K562 (cell line): Measurements from ENCODE around the gene HCN4. TPM values are rescaled to one million over a fixed set of nuclear protein-coding genes. Genes with fewer than 3 reads are reported as not detected.

Experiments used
- ATAC-seq: fragments of 200-7000 bp; cut with Tn5 transposase; 3 replicates; pipeline ENCODE4 v1.9.1; 2020; ENCODE audit warnings: moderate library complexity
- BruUV-seq: library from RNA; stranded (reverse); fragments of 400-500 nt; replicated peaks from 2 replicates; lab custom pipeline; 2021; lab: Mats Ljungman, UMichigan
- CTCF ChIA-PET: fragments of 300-600 bp; formaldehyde crosslinking; extraction: SDS; loops from one replicate; lab custom pipeline; 2021; ENCODE audit warnings: low intra/inter-chr PET ratio; lab: Yijun Ruan, JAX
- POLR2A ChIA-PET: fragments of 300-600, 350-650 bp; sonication (Branson Sonifier 250); formaldehyde crosslinking; extraction: SDS; loops from one replicate; lab custom pipeline; 2021; ENCODE audit warnings: antibody characterized with exemption, inconsistent platforms; lab: Yijun Ruan, JAX
- DNase-seq, 4 experiments: peaks; one replicate each; pipeline versions ENCODE4 v3.0.0 to v3.0.0-alpha.2; 2011 to 2018; ENCODE audit warnings: low spot score in 3 of 4, mixed read lengths in 3 of 4; ENCODE audit errors: extremely low read depth in 1 of 4
- FAIRE-seq: peaks from 2 replicates; lab custom pipeline; 2011; peaks lifted over from hg19 to GRCh38; lab: Jason Lieb, UNC
- H2AFZ ChIP-seq: 2 replicates; pipeline ENCODE4 v1.6.0; 2011; ENCODE audit warnings: low read depth, low read length, control low read depth, inconsistent platforms
- H3K27ac ChIP-seq: fragments of 200-600 bp; 3 replicates; pipeline ENCODE4 v1.8.0; 2011; ENCODE audit warnings: low read depth, mild to moderate bottlenecking, control low read depth, inconsistent platforms, low read length, moderate library complexity, mixed read lengths; ENCODE audit errors: extremely low read depth
- H3K27me3 ChIP-seq, 2 experiments: fragments of 300-600 bp in 1 of 2; 2 replicates in 1 of 2; 3 replicates in 1 of 2; pipeline versions ENCODE4 v1.6.0 to v1.8.0; 2011; ENCODE audit warnings: inconsistent platforms in 2 of 2, low read length in 2 of 2, mild to moderate bottlenecking in 1 of 2, mixed read lengths in 1 of 2, moderate library complexity in 1 of 2; ENCODE audit not compliant: control insufficient read depth in 2 of 2, insufficient read depth in 2 of 2
- H3K36me3 ChIP-seq: fragments of 300-600 bp; 3 replicates; pipeline ENCODE4 v1.8.0; 2011; ENCODE audit warnings: mild to moderate bottlenecking, low read length, inconsistent platforms; ENCODE audit not compliant: control insufficient read depth, insufficient read depth
- H3K4me1 ChIP-seq, 2 experiments: fragments of 200-600 bp in 1 of 2; replicated peaks in 1 of 2; 2 replicates in 1 of 2; 3 replicates in 1 of 2; pipeline versions ENCODE4 v1.5.1 to v1.8.0; 2011; ENCODE audit warnings: inconsistent platforms in 2 of 2, low read length in 2 of 2, mild to moderate bottlenecking in 1 of 2, mixed read lengths in 1 of 2, moderate library complexity in 1 of 2; ENCODE audit not compliant: control insufficient read depth in 2 of 2, insufficient read depth in 2 of 2
- H3K4me2 ChIP-seq: 2 replicates; pipeline ENCODE4 v1.6.1; 2011; ENCODE audit warnings: low read length, control low read depth, inconsistent platforms, mixed read lengths; ENCODE audit not compliant: insufficient read depth
- H3K4me3 ChIP-seq: fragments of 200-600 bp; sonication (generic), shearing (Covaris generic); 2 replicates; pipeline ENCODE4 v1.5.1; 2016; ENCODE audit warnings: control low read depth, inconsistent platforms
- H3K79me2 ChIP-seq: fragments of 200-600 bp; 3 replicates; pipeline ENCODE4 v1.8.0; 2011; ENCODE audit warnings: low read length, inconsistent platforms; ENCODE audit not compliant: control insufficient read depth, insufficient read depth
- H3K9ac ChIP-seq, 2 experiments: 2 replicates each; pipeline versions ENCODE4 v1.6.0 to v1.6.1; 2011; ENCODE audit warnings: low read depth in 2 of 2, low read length in 2 of 2, control low read depth in 1 of 2, inconsistent platforms in 1 of 2, mild to moderate bottlenecking in 1 of 2, mixed read lengths in 1 of 2; ENCODE audit not compliant: insufficient read depth in 1 of 2
- H3K9me1 ChIP-seq: one replicate; pipeline ENCODE4 v1.6.0; 2011; ENCODE audit warnings: inconsistent platforms, mild to moderate bottlenecking, low read length, moderate library complexity; ENCODE audit not compliant: control insufficient read depth, insufficient read depth
- H3K9me3 ChIP-seq: replicated peaks from 2 replicates; pipeline ENCODE4 v1.5.1; 2011; ENCODE audit warnings: low read depth, low read length, inconsistent platforms; ENCODE audit not compliant: control insufficient read depth, insufficient read depth
- H4K20me1 ChIP-seq: replicated peaks from 2 replicates; pipeline ENCODE4 v1.6.1; 2011; ENCODE audit warnings: low read length, inconsistent platforms, mixed read lengths; ENCODE audit not compliant: control insufficient read depth, insufficient read depth
- ATF7 ChIP-seq: fragments of 450-650 bp; IDR thresholded peaks from 2 replicates; pipeline ENCODE4 v1.7.1; 2014; ENCODE audit warnings: mild to moderate bottlenecking, moderate library complexity
- CBX1 ChIP-seq: sonication (generic); IDR thresholded peaks from 2 replicates; pipeline ENCODE4 v1.6.1; 2016; ENCODE audit warnings: antibody characterized with exemption, low read depth, mild to moderate bottlenecking
- SOX6 ChIP-seq: fragments of 450-650 bp; IDR thresholded peaks from 2 replicates; pipeline ENCODE4 v1.6.1; 2014; ENCODE audit warnings: mild to moderate bottlenecking
- SUPT5H ChIP-seq: fragments of 450-650 bp; IDR thresholded peaks from 2 replicates; pipeline ENCODE4 v1.6.1; 2016
- VEZF1 ChIP-seq: fragments of 200-800 bp; sonication (Bioruptor generic); IDR thresholded peaks from 2 replicates; pipeline ENCODE4 v1.6.1; 2017; ENCODE audit warnings: missing genetic modification characterization, missing compliant biosample characterization
- ZFX ChIP-seq: sonication (generic); formaldehyde crosslinking; IDR thresholded peaks from 2 replicates; pipeline ENCODE4 v1.8.0; 2022; ENCODE audit warnings: mild to moderate bottlenecking, missing genetic modification reagents, moderate library complexity
- WGBS: fragments of 100-300 bp; shearing (Covaris generic); methylation state at CpG from one replicate; pipeline ENCODE4 v1.1.6; 2016; ENCODE audit warnings: low coverage, mixed read lengths; ENCODE audit not compliant: insufficient coverage; ENCODE audit errors: missing lambda C conversion rate; 5-methylcytosine and 5-hydroxymethylcytosine counted together
- in situ Hi-C: fragments of 300-500 bp; cut with MboI; formaldehyde crosslinking; loops from 4 replicates; pipeline ENCODE4 v1.15.0; 2018; ENCODE audit warnings: inconsistent platforms, mixed read lengths
- intact Hi-C: fragments of 100-400 bp; cut with micrococcal nuclease; formaldehyde crosslinking; loops from 2 replicates; pipeline ENCODE4 v1.14.2; 2022
- polyA plus RNA-seq, 8 experiments: library from polyadenylated mRNA; depleted of rRNA in 4 of 8; stranded (reverse) in 5 of 8; unstranded in 3 of 8; fragments of >200 nt; fragmentation: Nextera tagmentation in 2 of 8; fragmentation: Illumina TruSeq in 1 of 8; extraction: Ambion mirVana in 2 of 8; extraction: Trizol in 1 of 8; gene quantifications; 2 replicates each; pipeline versions ENCODE4 v1.2.1 to v1.2.3, GENCODE V29; 2011 to 2014; ENCODE audit warnings: inconsistent platforms in 1 of 8, missing spikeins in 1 of 8
- total RNA-seq, 7 experiments: library from RNA; depleted of rRNA in 6 of 7; stranded (reverse); fragments of >200 nt in 6 of 7; fragmentation: Illumina TruSeq in 2 of 7; extraction: Trizol in 2 of 7; gene quantifications; 2 replicates each; pipeline versions ENCODE4 v1.2.1 to v1.2.3, GENCODE V29; 2011 to 2021; ENCODE audit warnings: low replicate concordance in 1 of 7
- TF ChIP-seq, protein P1 (sequence below): fragments of 450-650 bp; IDR thresholded peaks from 2 replicates; pipeline ENCODE4 v1.6.1; 2018; ENCODE audit not compliant: partially characterized antibody

HCN4 gene
- total and polyA plus RNA-seq, 9 of the 15 experiments (the other 6 are each of a cell fraction or from before 2014, with no cell fraction given): not detected

GRCh38 chr15:73331501-73331900 lies 37.3 kb downstream of the HCN4 start:
- no peak overlapping the region for H3K9ac ChIP-seq
- BruUV-seq: no TSS peak
- no peak overlapping the region for H3K4me2 ChIP-seq
- WGBS: 3% methylated on average over 5 of the region's 5 CpGs
- H3K4me3 ChIP-seq: no peak overlapping the region
- ChIA-PET POLR2A (interaction anchor here (0.9 to 1.2 kb wide), 2 partner anchors 8 to 9 kb away, joined by 3 to 4 read pairs; no protein-coding TSS in a partner anchor), CTCF (no interaction called here)
- FAIRE-seq (no peak), ATAC-seq (no peak), DNase-seq (no peak)
- peaks cover 5% of the 10 kb centered on the region; the same call in 1 of the 2 replicates for H4K20me1 ChIP-seq
- H3K27me3 ChIP-seq: peaks cover 0 to 39% of the 10 kb centered on the region in 2 experiments; a peak in 2 of 5 replicates
- H3K9me1 ChIP-seq: no peaks in the 10 kb centered on the region
- peaks cover 0 to 4% of the 10 kb centered on the region in 2 experiments; a peak in 2 of 5 replicates for H3K4me1 ChIP-seq
- H3K79me2 ChIP-seq: no peaks in the 10 kb centered on the region
- in situ Hi-C loops (no loop called here), intact Hi-C loops (no loop called here)
- no peak overlapping the region for H3K27ac ChIP-seq
- no peaks in the 10 kb centered on the region for H3K36me3 ChIP-seq
- no peaks in the 10 kb centered on the region for H3K9me3 ChIP-seq
- no peak overlapping the region for H2AFZ ChIP-seq
- TF ChIP-seq SUPT5H (no peak), ZFX (CRISPR knock-in tag) (no peak)

DNA sequence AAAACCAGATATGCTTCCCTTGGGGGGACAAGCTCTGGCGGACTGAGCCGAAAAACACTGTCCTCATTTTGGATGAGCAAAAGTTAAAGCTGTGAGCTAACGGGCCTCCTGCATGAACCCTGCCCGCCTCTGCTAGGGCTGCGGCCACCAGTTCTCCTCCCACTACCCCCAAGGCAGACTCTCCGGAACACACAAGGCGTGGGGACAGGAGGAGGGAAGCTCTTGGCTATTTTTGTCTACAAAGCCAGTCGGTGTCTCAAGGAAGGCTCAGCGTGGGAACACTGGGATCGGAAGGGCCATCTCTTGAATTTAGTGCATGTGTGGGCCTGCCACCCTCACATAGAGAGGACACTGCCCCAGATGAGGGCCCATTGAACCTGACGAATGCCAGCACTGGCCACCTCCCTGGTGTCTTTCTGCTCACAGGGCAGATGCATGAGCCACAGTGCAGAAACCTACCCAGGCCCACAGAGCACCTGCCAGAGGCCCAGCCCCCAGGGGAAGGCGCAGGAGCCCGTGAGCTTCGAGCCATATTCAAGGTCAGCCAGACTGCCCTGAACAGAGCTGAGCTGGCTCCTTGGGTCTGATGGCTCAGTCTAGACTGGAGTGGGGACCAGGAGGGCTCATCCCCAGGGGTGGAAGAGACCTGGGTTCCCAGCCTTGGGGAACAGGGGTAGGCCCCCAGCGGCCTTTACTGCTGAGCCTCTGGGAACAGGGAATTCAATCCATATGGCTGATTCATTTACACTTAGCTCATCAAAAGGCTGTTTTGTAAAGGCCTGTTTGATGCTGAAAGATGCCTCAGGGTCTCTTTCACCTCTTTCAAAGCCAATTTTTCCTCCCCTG lies 38.3 kb downstream of the HCN4 start:
- H3K9me3 ChIP-seq: no peaks in the 10 kb centered on the region
- POLR2A ChIA-PET: interaction anchor here (0.7 to 1.2 kb wide), 4 partner anchors 8 to 11 kb away, joined by 3 to 5 read pairs (median 4); no protein-coding TSS in a partner anchor
- ATAC-seq (no peak), FAIRE-seq (no peak), DNase-seq (no peak)
- CTCF ChIA-PET: no interaction called here
- in situ Hi-C loops: no loop called here
- H3K9ac ChIP-seq: no peak overlapping the region
- H3K36me3 ChIP-seq: no peaks in the 10 kb centered on the region
- H3K9me1 ChIP-seq: no peaks in the 10 kb centered on the region
- H2AFZ ChIP-seq: no peak overlapping the region
- intact Hi-C loops: no loop called here
- BruUV-seq: no TSS peak
- peaks cover 3 to 48% of the 10 kb centered on the region in 2 experiments; a peak in 4 of 5 replicates for H3K27me3 ChIP-seq
- no peak overlapping the region for H3K4me2 ChIP-seq
- peaks cover 0 to 5% of the 10 kb centered on the region in 2 experiments; a peak in 2 of 5 replicates for H3K4me1 ChIP-seq
- 3% methylated on average over 15 of the region's 15 CpGs for WGBS
- no peak overlapping the region for H3K4me3 ChIP-seq
- H3K27ac ChIP-seq: no peak overlapping the region
- H4K20me1 ChIP-seq: peaks cover 5% of the 10 kb centered on the region; the same call in 1 of the 2 replicates
- H3K79me2 ChIP-seq: no peaks in the 10 kb centered on the region
- TF ChIP-seq CBX1 (no peak), SOX6 (no peak), VEZF1 (CRISPR knock-in tag) (no peak), ATF7 (no peak)
- TF ChIP-seq, protein P1, sequence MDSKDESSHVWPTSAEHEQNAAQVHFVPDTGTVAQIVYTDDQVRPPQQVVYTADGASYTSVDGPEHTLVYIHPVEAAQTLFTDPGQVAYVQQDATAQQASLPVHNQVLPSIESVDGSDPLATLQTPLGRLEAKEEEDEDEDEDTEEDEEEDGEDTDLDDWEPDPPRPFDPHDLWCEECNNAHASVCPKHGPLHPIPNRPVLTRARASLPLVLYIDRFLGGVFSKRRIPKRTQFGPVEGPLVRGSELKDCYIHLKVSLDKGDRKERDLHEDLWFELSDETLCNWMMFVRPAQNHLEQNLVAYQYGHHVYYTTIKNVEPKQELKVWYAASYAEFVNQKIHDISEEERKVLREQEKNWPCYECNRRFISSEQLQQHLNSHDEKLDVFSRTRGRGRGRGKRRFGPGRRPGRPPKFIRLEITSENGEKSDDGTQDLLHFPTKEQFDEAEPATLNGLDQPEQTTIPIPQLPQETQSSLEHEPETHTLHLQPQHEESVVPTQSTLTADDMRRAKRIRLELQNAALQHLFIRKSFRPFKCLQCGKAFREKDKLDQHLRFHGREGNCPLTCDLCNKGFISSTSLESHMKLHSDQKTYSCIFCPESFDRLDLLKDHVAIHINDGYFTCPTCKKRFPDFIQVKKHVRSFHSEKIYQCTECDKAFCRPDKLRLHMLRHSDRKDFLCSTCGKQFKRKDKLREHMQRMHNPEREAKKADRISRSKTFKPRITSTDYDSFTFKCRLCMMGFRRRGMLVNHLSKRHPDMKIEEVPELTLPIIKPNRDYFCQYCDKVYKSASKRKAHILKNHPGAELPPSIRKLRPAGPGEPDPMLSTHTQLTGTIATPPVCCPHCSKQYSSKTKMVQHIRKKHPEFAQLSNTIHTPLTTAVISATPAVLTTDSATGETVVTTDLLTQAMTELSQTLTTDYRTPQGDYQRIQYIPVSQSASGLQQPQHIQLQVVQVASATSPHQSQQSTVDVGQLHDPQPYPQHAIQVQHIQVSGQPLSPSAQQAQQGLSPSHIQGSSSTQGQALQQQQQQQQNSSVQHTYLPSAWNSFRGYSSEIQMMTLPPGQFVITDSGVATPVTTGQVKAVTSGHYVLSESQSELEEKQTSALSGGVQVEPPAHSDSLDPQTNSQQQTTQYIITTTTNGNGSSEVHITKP: no peak
